ENCODE results near the gene MNDA.
"Not testable (repeated sequence)": the region's sequence is repeated elsewhere in the genome, so short reads cannot be mapped to it uniquely, and the experiment has no call there.

MNDA gene

DNA sequence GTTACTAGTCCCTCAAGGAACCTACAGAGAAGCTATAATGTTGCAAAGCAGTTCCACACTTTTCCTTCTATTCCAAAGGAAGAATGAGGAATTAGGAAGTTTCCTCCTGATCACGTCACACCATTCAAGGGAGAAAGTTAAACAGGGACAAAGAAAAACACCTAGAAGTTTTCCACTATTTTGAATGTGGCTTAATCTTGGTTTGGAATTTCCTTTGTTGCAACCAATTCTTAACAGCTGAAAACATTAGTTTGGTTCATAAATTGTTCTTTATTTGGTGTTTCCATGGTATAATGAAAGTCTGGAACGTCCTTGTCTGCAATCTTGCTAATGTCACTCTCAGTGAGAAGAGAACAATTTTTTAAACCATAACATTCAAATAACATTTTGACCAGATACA lies 8.4 kb downstream of the MNDA start:
- no peak for DNase-seq

DNA sequence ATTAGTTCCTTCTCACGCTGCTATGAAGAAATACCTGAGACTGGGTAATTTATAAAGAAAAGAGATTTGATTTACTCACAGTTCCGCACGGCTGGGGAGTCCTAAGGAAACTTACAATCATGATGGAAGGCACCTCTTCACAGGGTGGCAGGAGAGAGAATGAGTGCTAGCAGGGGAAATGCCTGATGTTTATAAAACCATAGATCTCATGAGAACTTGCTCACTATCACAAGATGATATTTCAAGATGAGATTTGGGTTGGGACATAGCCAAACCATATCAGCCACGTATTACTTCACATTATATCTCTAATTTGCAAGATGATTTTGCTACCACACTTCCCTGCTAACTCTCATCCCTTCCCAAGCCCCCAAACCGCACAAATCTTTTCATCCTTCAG lies 9.1 kb downstream of the MNDA start:
- DNase-seq = no peak

DNA sequence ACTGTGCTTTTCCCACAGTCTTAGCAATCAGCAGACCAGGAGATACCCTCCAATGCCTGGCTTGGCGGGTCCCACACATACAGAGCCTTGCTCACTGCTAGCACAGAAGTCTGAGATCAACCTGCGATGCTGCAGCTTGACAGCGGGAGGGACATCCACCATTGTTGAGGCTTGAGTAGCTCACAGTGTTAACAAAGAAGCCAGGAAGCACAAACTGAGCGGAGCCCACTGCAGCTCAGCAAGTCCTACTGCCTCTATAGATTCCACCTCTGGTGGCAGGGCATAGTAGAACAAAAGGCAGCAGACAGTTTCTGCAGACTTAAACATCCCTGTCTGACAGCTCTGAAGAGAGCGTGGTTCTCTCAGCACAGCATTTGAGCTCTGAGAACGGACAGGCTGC lies 33.4 kb downstream of the MNDA start:
- DNase-seq = no peak

DNA sequence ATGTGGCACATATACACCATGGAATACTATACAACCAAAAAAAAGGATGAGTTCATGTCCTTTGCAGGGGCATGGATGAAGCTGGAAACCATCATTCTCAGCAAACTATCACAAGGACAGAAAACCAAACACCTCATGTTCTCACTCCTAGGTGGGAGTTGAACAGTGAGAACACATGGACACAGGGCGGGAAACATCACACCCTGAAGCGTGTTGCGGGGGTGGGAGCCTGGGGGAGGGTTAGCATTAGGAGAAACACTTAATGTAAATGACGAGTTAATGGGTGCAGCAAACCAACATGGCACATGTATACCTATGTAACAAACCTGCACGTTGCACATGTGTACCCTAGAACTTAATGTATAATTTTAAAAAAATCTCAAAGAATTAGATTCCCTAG lies 39.3 kb downstream of the MNDA start:
- DNase-seq = not testable (repeated sequence)

DNA sequence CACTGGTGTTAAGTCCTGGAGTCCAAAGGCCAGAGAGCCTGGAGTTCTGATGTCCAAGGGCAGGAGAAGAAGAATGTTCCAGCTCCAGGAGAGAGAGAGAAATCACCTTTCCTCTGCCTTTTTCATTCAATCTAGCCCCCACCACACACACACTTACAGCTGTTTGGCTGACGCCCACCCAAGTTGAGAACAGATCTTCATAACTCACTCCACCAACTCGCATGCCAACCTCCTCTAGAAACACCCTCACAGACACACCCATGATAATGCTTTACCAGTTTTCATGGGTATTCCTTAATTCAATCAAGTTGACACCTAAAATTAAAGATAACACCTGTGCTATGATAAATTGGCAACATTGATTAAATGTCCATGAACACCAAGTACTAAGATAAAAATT lies 42.0 kb downstream of the MNDA start:
- no peak for DNase-seq

DNA sequence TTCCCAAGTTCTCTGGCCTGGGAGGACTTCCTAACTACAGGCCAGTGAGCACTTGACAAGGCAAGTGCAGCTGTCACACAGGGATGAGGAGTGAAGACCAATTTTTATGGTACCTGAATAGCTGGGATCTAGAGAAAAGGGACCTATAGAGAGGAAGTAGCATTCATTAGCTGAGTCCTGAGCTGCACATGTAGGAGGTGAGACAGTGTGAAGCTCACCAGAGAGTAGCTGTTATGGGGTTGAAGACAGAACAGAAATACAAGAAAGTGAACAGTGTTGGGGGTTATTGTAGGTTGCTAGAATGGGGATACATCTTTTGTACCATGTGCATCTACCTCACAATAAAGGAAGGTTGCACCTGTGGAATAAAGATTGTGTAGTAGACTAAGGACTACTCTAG lies 62.5 kb downstream of the MNDA start:
- DNase-seq = no peak

DNA sequence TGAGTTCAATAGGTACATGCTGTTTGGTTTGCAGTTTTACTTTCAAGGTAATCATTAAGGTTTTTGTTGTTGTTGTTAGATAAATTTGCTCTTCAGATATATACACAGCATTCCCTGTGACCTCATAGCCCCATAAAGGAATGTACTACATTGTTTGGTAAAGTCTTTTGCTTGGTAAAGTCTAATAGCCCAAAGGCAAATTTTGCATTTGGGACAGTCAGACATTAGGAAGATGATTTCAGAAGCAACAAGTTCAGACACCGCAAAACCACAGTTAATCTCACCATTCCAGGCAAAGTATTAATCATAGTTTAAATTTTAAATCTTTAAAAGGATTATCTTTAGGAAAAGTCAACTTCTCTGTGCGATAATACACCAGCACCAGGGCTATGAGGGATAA lies 67.6 kb downstream of the MNDA start:
- DNase-seq = no peak

Measured in stimulated activated CD8-positive, alpha-beta memory T cell treated with anti-CD3 and anti-CD28 coated beads, Interleukin-4, amount 100 ng/mL, for 48 hours (primary cell).